ENCODE data around the gene DLX3.

DNA sequence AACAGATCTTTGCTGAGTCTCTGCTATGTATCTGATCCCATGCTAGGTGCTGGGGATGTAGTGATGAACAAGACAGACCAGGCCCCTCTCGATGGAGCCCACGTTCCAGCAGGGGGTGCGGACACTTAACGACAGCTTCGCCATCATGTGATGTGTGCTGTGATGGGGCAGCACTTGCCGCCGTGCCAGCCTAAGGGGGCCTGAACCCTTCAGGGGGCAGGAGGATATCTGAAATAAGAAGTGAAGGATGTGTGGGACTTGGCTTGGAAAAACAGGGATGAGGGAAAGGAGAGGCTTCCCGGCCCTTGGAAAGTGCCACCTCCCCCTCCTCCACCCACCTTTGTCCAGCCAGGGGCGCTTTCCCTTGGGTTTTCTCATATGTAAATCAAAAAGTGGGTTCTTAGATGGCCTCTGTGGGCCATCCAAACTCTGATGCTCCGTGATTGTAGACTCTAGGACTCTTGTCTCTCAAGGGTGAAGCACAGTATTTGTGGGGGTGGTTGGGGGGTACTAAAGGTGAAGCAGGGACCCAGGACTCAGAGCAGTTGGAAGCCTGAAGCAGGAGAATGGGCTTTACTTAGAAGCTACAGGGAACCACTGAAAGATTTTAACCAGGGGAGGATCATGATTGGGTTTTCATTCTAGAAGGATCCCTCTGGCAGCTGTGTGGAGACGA, 4.0 kb upstream of the DLX3 start:
- TF ChIP-seq, protein P1, sequence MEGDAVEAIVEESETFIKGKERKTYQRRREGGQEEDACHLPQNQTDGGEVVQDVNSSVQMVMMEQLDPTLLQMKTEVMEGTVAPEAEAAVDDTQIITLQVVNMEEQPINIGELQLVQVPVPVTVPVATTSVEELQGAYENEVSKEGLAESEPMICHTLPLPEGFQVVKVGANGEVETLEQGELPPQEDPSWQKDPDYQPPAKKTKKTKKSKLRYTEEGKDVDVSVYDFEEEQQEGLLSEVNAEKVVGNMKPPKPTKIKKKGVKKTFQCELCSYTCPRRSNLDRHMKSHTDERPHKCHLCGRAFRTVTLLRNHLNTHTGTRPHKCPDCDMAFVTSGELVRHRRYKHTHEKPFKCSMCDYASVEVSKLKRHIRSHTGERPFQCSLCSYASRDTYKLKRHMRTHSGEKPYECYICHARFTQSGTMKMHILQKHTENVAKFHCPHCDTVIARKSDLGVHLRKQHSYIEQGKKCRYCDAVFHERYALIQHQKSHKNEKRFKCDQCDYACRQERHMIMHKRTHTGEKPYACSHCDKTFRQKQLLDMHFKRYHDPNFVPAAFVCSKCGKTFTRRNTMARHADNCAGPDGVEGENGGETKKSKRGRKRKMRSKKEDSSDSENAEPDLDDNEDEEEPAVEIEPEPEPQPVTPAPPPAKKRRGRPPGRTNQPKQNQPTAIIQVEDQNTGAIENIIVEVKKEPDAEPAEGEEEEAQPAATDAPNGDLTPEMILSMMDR (IDR thresholded peaks at IDR 0.05; ENCODE audit: low read depth, low read length, missing input control), result no peak
- TF ChIP-seq HNF4A (conservative IDR thresholded peaks at IDR 0.05), result no peak
- TF ChIP-seq, protein P2, sequence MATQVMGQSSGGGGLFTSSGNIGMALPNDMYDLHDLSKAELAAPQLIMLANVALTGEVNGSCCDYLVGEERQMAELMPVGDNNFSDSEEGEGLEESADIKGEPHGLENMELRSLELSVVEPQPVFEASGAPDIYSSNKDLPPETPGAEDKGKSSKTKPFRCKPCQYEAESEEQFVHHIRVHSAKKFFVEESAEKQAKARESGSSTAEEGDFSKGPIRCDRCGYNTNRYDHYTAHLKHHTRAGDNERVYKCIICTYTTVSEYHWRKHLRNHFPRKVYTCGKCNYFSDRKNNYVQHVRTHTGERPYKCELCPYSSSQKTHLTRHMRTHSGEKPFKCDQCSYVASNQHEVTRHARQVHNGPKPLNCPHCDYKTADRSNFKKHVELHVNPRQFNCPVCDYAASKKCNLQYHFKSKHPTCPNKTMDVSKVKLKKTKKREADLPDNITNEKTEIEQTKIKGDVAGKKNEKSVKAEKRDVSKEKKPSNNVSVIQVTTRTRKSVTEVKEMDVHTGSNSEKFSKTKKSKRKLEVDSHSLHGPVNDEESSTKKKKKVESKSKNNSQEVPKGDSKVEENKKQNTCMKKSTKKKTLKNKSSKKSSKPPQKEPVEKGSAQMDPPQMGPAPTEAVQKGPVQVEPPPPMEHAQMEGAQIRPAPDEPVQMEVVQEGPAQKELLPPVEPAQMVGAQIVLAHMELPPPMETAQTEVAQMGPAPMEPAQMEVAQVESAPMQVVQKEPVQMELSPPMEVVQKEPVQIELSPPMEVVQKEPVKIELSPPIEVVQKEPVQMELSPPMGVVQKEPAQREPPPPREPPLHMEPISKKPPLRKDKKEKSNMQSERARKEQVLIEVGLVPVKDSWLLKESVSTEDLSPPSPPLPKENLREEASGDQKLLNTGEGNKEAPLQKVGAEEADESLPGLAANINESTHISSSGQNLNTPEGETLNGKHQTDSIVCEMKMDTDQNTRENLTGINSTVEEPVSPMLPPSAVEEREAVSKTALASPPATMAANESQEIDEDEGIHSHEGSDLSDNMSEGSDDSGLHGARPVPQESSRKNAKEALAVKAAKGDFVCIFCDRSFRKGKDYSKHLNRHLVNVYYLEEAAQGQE (IDR thresholded peaks at IDR 0.05), result no peak
- TF ChIP-seq, protein P3, sequence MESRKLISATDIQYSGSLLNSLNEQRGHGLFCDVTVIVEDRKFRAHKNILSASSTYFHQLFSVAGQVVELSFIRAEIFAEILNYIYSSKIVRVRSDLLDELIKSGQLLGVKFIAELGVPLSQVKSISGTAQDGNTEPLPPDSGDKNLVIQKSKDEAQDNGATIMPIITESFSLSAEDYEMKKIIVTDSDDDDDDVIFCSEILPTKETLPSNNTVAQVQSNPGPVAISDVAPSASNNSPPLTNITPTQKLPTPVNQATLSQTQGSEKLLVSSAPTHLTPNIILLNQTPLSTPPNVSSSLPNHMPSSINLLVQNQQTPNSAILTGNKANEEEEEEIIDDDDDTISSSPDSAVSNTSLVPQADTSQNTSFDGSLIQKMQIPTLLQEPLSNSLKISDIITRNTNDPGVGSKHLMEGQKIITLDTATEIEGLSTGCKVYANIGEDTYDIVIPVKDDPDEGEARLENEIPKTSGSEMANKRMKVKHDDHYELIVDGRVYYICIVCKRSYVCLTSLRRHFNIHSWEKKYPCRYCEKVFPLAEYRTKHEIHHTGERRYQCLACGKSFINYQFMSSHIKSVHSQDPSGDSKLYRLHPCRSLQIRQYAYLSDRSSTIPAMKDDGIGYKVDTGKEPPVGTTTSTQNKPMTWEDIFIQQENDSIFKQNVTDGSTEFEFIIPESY (IDR thresholded peaks at IDR 0.05), result no peak
- TF ChIP-seq, protein P4, sequence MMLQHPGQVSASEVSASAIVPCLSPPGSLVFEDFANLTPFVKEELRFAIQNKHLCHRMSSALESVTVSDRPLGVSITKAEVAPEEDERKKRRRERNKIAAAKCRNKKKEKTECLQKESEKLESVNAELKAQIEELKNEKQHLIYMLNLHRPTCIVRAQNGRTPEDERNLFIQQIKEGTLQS (IDR thresholded peaks at IDR 0.05), result no peak
- TF ChIP-seq TAF1 (conservative IDR thresholded peaks at IDR 0.05), result no peak
- no peak for TF ChIP-seq RAD21 (IDR thresholded peaks at IDR 0.05)
